ENCODE measurements around the gene ITGB4. TPM values are rescaled to one million over a fixed set of nuclear protein-coding genes. Genes with fewer than 3 reads are reported as not detected.

The ITGB4 gene
- total and polyA plus RNA-seq, 2 of the 13 experiments (the other 11 are each of a cell fraction or from before 2014, with no cell fraction given) = 6.9 to 14.5 TPM

GRCh38 chr17:75784473-75785015 is 63.3 kb downstream of the ITGB4 start, which contains the start of gene UNK (continued):
- TF ChIP-seq FOXJ3 (CRISPR knock-in tag; IDR thresholded peaks at IDR 0.05; ENCODE audit: borderline replicate concordance) (peak; percentile 69; the same call in 1 of the 2 replicates), ZNF33A (CRISPR knock-in tag; IDR thresholded peaks at IDR 0.05; ENCODE audit: borderline replicate concordance) (peak; percentile 95; the same call in 1 of the 2 replicates), TBX3 (IDR thresholded peaks at IDR 0.05; ENCODE audit: borderline replicate concordance) (no peak), ZNF577 (CRISPR knock-in tag; IDR thresholded peaks at IDR 0.05; ENCODE audit: borderline replicate concordance, low read depth) (no peak), SNRNP70 (IDR thresholded peaks at IDR 0.05; ENCODE audit: low read depth, low read length) (no peak), RBM39 (IDR thresholded peaks at IDR 0.05; ENCODE audit: low read depth, low read length, poor library complexity, severe bottlenecking) (no peak), PHF5A (CRISPR knock-in tag; IDR thresholded peaks at IDR 0.05; ENCODE audit: low read depth, unreplicated experiment) (peak; percentile 86), ZBTB3 (CRISPR knock-in tag; IDR thresholded peaks at IDR 0.05; ENCODE audit: borderline replicate concordance, low read depth) (no peak; the same call in 1 of the 2 replicates), PCBP2 (optimal IDR thresholded peaks at IDR 0.05; ENCODE audit: low read depth, low read length, poor library complexity, severe bottlenecking) (no peak), MLLT10 (CRISPR knock-in tag; IDR thresholded peaks at IDR 0.05) (no peak), ZEB1 (IDR thresholded peaks at IDR 0.05; ENCODE audit: insufficient replicate concordance, low read depth) (no peak), ZBTB34 (CRISPR knock-in tag; IDR thresholded peaks at IDR 0.05) (peak; percentile 14; the same call in 1 of the 2 replicates), CEBPZ (IDR thresholded peaks at IDR 0.05; ENCODE audit: low read length) (no peak), KDM6A (CRISPR knock-in tag; IDR thresholded peaks at IDR 0.05; ENCODE audit: low read depth) (no peak), FOSL2 (CRISPR knock-in tag; IDR thresholded peaks at IDR 0.05) (no peak), TFAP4 (IDR thresholded peaks at IDR 0.05; ENCODE audit: borderline replicate concordance, low read depth) (no peak), ZNF615 (CRISPR knock-in tag; IDR thresholded peaks at IDR 0.05; ENCODE audit: borderline replicate concordance) (no peak; the same call in 1 of the 2 replicates), ZNF687 (CRISPR knock-in tag; IDR thresholded peaks at IDR 0.05) (no peak), NR3C1 (CRISPR knock-in tag; IDR thresholded peaks at IDR 0.05) (no peak), NFYB (CRISPR knock-in tag; IDR thresholded peaks at IDR 0.05) (peak; percentile 39; the same call in 1 of the 2 replicates)
